Smooth muscle cell (in vitro differentiated cells): ENCODE results near the gene FRMD4A. TPM values are rescaled to one million over a fixed set of nuclear protein-coding genes. Genes with fewer than 3 reads are reported as not detected.

Source experiments
- DNase-seq: peaks from one replicate; lab custom pipeline; 2025; ENCODE audit not compliant: unreplicated experiment; lab: John Stamatoyannopoulos, UW
- H2AFZ ChIP-seq: fragments of 200-600 bp; sonication (generic); 2 replicates; pipeline ENCODE4 v1.6.0; 2016; ENCODE audit warnings: antibody characterized with exemption, low read depth, mild to moderate bottlenecking
- H3F3A ChIP-seq: fragments of 200-600 bp; sonication (generic); 2 replicates; pipeline ENCODE4 v1.6.0; 2017; ENCODE audit warnings: antibody characterized with exemption, low read depth
- H3K27ac ChIP-seq: fragments of 200-600 bp; sonication (generic); 2 replicates; pipeline ENCODE4 v1.5.1; 2016; ENCODE audit warnings: low read depth, mild to moderate bottlenecking
- H3K27me3 ChIP-seq: fragments of 200-600 bp; sonication (generic); 2 replicates; pipeline ENCODE4 v1.6.1; 2016; ENCODE audit warnings: low read depth, mild to moderate bottlenecking
- H3K36me3 ChIP-seq: fragments of 200-600 bp; sonication (generic); 2 replicates; pipeline ENCODE4 v1.5.1; 2016; ENCODE audit warnings: low read depth
- H3K4me1 ChIP-seq: fragments of 200-600 bp; sonication (generic); 2 replicates; pipeline ENCODE4 v1.5.1; 2016; ENCODE audit warnings: low read depth
- H3K4me2 ChIP-seq: fragments of 200-600 bp; sonication (generic); 2 replicates; pipeline ENCODE4 v1.6.0; 2016; ENCODE audit warnings: mild to moderate bottlenecking
- H3K4me3 ChIP-seq: fragments of 200-600 bp; sonication (generic); 2 replicates; pipeline ENCODE4 v1.5.1; 2016; ENCODE audit warnings: mild to moderate bottlenecking
- H3K79me2 ChIP-seq: fragments of 200-600 bp; sonication (generic); 2 replicates; pipeline ENCODE4 v1.6.0; 2016; ENCODE audit warnings: low read depth, mild to moderate bottlenecking
- H3K9ac ChIP-seq: fragments of 200-600 bp; sonication (generic); 2 replicates; pipeline ENCODE4 v1.6.0; 2016; ENCODE audit warnings: low read depth
- H3K9me3 ChIP-seq: fragments of 200-600 bp; sonication (generic); replicated peaks from 2 replicates; pipeline ENCODE4 v1.5.1; 2016; ENCODE audit warnings: low read depth
- H4K20me1 ChIP-seq: fragments of 200-600 bp; sonication (generic); 2 replicates; pipeline ENCODE4 v1.6.0; 2016; ENCODE audit warnings: low read depth
- WGBS: methylation state at CpG from one replicate; pipeline ENCODE4 v1.1.7; 2016; ENCODE audit warnings: low lambda C conversion rate; 5-methylcytosine and 5-hydroxymethylcytosine counted together
- polyA plus RNA-seq: library from polyadenylated mRNA; unstranded; fragments of >200 nt; fragmentation: Nextera tagmentation; extraction: Ambion mirVana; gene quantifications from 2 replicates; pipeline ENCODE4 v1.2.1, GENCODE V29; 2016
- total RNA-seq: library from RNA; depleted of rRNA; stranded (reverse); fragments of >200 nt; gene quantifications from 2 replicates; pipeline ENCODE4 v1.2.3, GENCODE V29; 2014
- TF ChIP-seq, protein P1 (sequence below): fragments of 200-600 bp; sonication (generic); IDR thresholded peaks from 2 replicates; pipeline ENCODE4 v1.5.1; 2017; ENCODE audit warnings: borderline replicate concordance, mild to moderate bottlenecking, antibody characterized with exemption; ENCODE audit not compliant: insufficient read depth, poor library complexity, severe bottlenecking

Gene FRMD4A
- total and polyA plus RNA-seq, 2 experiments from 2014 or later = 3.0 to 5.4 TPM

DNA sequence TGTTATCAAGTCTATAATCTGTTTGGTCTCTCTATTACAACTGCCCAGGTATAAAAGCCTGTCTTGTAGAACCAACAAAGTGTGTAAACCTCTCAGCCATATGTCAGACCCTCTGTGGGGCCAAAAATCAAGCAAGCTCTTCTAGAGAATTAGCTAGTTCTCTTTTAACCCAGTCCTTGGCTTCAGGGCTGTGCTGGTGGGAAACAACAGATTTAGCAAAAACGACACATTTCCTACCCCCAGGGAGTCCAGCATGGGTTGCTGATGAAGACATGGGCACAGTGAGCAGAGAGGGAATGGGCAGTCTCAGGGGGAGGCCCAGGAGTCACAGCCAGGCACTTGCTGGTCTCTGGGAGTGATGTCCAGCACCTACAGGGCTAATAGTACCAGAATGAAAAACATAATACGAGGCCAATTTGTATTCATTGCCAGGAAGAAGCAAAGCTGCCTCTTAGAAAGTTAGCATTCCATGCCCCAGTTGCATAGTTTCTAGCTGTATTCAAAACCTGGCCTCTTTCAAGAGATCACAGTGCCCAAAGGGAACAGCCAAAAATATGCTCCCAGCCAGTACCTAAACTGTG, 80.1 kb downstream of the FRMD4A start:
- Histone ChIP-seq H3F3A (no peaks in the 10 kb centered on the region), H3K9ac (no peak overlapping the region), H3K27ac (no peak overlapping the region), H3K79me2 (no peaks in the 10 kb centered on the region), H2AFZ (no peak overlapping the region), H3K27me3 (no peaks in the 10 kb centered on the region), H3K36me3 (no peaks in the 10 kb centered on the region), H3K4me2 (no peak overlapping the region), H3K9me3 (no peaks in the 10 kb centered on the region), H4K20me1 (no peaks in the 10 kb centered on the region), H3K4me1 (no peaks in the 10 kb centered on the region), H3K4me3 (no peak overlapping the region)
- WGBS = 98% methylated on average over 2 of the region's 2 CpGs
- TF ChIP-seq, protein P1, sequence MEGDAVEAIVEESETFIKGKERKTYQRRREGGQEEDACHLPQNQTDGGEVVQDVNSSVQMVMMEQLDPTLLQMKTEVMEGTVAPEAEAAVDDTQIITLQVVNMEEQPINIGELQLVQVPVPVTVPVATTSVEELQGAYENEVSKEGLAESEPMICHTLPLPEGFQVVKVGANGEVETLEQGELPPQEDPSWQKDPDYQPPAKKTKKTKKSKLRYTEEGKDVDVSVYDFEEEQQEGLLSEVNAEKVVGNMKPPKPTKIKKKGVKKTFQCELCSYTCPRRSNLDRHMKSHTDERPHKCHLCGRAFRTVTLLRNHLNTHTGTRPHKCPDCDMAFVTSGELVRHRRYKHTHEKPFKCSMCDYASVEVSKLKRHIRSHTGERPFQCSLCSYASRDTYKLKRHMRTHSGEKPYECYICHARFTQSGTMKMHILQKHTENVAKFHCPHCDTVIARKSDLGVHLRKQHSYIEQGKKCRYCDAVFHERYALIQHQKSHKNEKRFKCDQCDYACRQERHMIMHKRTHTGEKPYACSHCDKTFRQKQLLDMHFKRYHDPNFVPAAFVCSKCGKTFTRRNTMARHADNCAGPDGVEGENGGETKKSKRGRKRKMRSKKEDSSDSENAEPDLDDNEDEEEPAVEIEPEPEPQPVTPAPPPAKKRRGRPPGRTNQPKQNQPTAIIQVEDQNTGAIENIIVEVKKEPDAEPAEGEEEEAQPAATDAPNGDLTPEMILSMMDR = no peak
- no peak for DNase-seq

DNA sequence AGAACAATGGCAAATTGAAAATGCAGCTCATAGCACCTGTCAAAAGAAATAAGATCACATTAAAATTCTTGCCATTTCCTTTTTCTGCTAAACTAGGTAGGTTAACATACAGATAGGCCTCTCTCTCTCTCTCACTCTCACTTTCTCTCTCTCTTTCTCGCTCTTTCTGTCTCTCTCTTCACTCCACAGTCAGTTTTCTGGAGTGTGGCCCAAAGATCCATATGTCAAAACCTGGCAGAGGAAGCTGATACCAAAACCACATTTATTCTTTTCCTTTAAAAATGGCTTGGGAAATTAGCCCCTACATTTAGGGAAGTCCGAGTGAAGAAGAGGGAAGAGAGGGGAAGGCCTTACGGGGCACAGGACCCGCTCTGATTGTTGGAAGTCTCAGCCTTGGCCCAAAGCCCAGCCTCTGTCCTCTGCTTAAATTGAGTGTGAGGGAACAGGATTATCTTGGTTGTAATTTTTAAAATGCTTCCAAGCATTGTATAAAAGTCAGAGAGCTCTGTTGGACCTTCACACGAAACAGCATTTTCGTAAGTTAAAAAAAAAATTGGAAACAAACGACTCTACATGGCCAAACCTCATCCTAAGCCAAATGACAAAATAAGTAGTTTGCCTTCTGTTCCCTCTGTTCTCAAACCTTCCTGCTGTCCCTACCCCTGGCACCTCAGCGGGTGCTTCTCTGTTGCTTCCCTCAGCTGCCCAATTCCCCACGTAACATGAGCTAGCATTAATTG, 83.2 kb downstream of the FRMD4A start:
- Histone ChIP-seq H3K27ac (no peak overlapping the region), H3K79me2 (no peaks in the 10 kb centered on the region), H2AFZ (no peak overlapping the region), H3K9me3 (no peaks in the 10 kb centered on the region), H3K9ac (no peak overlapping the region), H4K20me1 (no peaks in the 10 kb centered on the region), H3K36me3 (no peaks in the 10 kb centered on the region), H3K4me1 (no peaks in the 10 kb centered on the region), H3K4me2 (no peak overlapping the region), H3K4me3 (no peak overlapping the region), H3K27me3 (no peaks in the 10 kb centered on the region), H3F3A (no peaks in the 10 kb centered on the region)
- WGBS = 90% methylated on average over 9 of the region's 9 CpGs
- no peak for DNase-seq
- TF ChIP-seq, protein P1 = no peak

DNA sequence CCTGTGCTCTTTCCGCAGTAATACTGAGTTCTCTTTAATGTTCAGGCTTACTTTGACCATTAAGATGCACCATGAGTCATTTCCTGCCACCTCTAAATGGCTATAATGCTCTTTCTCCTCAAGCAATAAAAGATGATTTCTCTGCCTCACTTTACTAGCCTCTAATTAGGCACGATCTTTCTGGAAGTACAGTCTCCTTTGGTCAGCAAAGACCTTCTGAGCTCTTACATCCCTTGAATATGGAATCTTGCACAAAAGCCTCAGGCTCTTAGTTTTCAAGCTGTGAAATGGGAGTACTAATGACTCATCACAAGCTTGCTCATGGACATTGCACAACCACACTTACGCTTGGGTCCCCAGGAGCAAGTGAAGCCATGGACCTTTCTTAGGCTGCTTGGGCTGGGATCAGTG, 85.9 kb downstream of the FRMD4A start:
- WGBS = 25% methylated on average over 3 of the region's 3 CpGs
- Histone ChIP-seq H3K9me3 (no peaks in the 10 kb centered on the region), H3F3A (no peaks in the 10 kb centered on the region), H4K20me1 (no peaks in the 10 kb centered on the region), H3K4me2 (no peak overlapping the region), H2AFZ (no peak overlapping the region), H3K9ac (no peak overlapping the region), H3K27me3 (peaks cover 19% of the 10 kb centered on the region), H3K36me3 (no peaks in the 10 kb centered on the region), H3K4me3 (no peak overlapping the region), H3K27ac (no peak overlapping the region), H3K4me1 (no peaks in the 10 kb centered on the region), H3K79me2 (no peaks in the 10 kb centered on the region)
- DNase-seq = no peak
- TF ChIP-seq, protein P1 = no peak
